HG03354 (cell line): ENCODE data around the gene TAB2.

ENCODE experiments used
- ATAC-seq: cut with Tn5 transposase; IDR thresholded peaks from one replicate; pipeline ENCODE4 v1.9.1; 2021; ENCODE audit warnings: mild to moderate bottlenecking; ENCODE audit not compliant: unreplicated experiment, poor library complexity, severe bottlenecking

The TAB2 gene

DNA sequence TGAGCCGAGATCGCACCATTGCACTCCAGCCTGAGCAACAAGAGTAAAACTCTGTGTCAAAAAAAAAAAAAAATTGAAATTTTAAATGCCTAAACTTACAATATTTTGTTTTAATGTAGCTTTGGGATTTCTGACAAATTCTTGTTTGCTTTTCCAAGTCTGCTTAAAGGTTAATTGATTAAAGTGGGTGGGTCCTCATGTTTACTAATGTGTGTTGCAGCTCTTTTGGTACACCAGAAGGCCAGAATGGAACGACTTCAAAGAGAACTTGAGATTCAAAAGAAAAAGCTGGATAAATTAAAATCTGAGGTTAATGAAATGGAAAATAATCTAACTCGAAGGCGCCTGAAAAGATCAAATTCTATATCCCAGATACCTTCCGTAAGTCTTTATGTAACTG lies 79.9 kb downstream of the TAB2 start:
- ATAC-seq = no peak

DNA sequence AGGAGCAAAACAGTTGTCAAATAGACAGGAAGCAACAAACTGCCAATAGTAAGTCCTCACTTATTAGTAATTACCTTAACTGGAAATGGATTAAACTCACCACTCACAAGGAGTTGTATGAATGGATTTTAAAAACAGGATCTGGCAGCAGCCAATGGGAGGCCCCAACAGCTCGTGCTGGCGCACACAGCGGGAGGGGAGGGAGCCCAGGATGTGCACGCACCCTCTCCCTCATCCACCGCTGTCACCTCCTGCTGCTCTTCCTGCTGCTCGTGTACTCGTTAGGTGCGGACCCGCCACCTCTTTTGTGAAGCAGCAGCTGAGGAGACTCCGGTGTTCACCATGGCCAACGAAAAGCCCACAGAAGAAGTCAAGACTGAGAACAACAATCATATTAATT lies 82.5 kb downstream of the TAB2 start, which contains the start of gene SUMO4:
Gene SUMO4 (plus strand): TSS at position 213 of the 400 bp plus-strand sequence. CDS start 130 bp downstream, at position 343.
- no peak for ATAC-seq

- ATAC-seq = no peak
These were observed 86.0 kb downstream of the TAB2 start for GRCh38 chr6:149403534-149403933.

GRCh38 chr6:149405823-149406765 lies 88.6 kb downstream of the TAB2 start:
- ATAC-seq = no peak

- ATAC-seq = no peak
These were observed 92.1 kb downstream of the TAB2 start for GRCh38 chr6:149409617-149410016.

DNA sequence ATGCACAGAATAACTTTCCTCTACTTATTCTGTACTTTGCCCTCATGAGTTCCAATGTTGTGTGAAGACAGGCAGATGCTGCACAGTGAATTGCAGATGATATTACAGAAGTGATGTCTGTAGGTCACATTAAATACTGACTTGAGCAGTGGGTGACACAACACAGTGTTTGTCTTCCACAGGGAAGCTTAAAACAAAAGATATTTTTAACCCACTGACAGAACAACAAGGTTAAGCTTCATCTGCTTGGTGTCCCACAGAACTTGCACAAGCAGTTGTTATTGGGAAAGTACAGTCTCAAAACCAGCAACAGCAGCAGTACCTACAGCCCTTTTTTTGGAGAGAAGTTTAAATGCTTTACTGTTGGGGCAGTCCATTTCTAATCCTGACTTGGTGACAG lies 93.0 kb downstream of the TAB2 start:
- no peak for ATAC-seq

DNA sequence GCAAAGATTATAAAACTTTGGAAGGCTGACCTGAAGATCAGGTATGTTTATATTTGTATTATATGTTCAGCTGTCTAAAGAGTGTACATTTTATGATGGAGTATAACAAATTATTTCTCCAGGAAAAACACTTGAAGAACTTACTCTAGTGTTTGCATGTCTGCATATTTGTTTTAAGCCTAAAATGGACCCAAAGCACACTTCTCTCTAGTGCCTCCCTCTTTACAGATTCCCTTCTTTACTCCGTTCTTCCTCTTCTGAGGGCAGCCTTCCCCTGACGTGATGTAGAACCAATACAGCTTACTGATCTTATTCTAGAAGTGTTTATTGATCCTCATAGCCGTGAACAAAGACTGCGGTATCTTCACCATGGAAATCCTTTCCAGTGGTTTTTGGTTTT lies 96.5 kb downstream of the TAB2 start:
- no peak for ATAC-seq

- ATAC-seq = no peak
These were observed 97.3 kb downstream of the TAB2 start for GRCh38 chr6:149414821-149415220.

DNA sequence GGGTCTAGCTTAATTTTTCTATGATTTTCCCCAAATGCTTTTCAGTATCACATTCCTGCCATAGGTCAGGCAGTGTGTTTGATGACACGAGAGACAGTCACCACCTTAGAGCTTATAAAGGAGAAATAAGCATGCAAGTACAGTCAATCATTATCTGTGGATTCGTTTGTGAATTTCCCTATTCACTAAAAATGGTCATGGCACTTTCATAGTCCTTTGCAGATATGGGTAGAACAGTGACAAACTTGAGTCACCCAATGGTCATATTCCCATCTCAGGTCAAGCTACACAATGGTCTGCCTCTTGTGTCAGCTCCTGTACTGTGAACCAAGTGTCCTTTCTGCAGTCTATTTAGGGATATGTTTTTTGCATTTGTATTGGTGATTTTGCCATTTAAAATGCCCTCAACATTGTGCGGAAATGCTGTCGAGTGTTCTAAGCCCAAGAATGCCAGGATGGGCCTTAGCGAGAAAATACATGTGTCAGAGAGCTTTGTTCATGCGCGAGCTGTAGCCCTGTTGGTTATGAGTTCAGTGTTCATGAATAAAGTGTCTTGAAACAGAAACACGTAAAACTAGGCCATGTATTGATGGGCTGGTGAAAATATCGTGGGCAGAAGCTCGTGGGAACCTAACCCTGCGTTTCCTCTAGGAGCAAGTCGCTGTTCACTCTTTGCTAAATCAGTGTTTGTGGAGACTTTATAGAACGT lies 102.3 kb downstream of the TAB2 start:
- ATAC-seq = no peak

DNA sequence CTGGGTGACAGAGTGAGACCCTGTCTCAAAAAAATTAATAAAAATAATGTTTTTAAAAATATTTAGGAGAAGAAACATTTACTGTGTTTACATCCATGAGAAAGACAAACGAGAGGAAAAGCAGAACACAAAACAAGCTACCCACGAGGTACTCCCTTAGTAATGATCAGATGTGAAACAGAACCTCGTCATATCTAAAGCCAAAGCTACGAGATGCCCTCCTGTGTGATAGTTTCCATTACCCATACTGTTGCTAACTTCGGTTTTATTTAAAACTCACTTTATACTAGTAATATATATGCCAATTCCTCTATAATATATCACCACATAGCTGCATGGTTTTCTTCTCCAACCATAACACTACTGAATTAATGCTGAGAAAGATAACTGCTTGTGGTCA lies 103.6 kb downstream of the TAB2 start:
- no peak for ATAC-seq

DNA sequence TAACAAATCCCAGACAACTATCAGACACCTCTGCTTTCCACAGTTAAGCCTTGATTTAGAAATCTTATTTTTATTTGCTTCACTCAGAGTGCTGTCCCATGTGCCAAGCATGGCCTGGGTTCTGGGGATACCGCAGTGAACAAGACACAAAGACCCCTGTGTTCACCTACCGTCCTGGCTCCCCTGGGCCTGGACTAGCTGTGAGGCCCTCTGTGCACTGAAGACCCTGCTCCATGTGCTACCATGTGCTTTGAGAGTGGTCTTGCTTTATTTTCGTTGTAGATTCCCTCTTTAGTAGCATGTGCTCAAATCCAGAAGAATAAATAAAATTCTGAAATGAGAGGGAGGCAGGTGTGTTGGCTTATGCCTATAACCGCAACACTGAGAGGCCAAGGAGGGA lies 105.1 kb downstream of the TAB2 start:
- ATAC-seq = no peak

DNA sequence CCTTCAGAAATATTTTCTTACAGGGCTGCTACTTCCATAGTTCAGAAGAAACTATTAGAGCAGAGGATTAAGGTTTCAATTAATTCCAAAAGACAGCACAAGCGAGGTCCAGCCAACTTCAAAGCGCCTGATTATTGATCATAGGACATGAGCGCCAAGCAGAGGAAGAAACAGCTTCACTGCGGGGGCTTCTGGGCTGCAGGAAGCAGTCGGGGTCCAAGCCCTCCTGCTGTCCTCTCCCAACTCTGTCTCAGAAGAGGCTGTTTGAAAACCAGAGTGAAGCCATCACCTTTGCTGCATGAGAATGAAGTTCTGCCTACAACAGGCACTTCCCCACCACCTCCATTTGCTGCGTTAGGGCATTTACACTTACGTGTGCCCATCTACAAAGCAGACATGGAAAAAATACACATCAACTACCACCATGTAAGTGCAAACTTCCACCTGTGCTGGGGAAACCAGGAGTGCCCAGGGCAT lies 106.5 kb downstream of the TAB2 start:
- ATAC-seq = no peak

DNA sequence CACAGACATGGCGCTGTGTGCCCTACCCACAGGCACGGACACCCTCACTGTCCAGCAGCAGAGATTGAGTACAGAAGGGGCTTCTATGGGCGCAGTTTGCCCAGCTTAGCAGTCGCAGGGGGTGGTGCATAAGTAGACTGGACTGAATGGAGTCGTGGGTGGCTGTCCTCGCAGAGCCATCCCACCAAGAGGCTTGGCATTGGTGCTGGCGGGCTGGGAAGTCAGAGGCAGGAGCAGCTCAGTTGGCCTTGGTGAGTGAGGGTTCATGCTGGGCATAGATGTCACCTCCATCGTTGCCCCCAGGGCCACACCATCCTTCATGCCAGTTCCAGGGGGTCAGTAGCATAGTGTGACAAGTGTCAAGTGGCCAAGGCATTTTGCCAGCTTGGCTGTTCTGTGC lies 107.7 kb downstream of the TAB2 start:
- ATAC-seq = no peak

DNA sequence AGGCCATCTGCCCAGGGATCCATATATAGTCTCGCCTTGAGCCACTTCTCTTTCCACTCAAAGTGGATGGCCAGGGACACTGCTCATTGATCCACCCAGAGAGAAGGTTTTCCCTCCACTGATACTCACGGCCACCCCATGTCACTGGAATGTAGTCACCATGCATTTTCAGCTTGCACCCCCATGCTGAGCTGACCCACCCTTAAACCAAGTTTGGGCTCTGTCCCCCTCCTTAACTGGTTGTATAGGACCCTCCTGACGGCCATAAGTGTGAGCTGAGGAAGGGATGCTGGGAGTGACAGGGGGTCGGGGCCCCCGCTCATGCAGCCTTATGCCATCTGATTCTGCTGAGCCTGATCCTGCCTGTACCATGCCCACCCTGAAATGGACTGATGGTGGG lies 108.2 kb downstream of the TAB2 start:
- no peak for ATAC-seq

GRCh38 chr6:149428606-149429005 lies 111.1 kb downstream of the TAB2 start:
- ATAC-seq = no peak

GRCh38 chr6:149429427-149430360 lies 112.2 kb downstream of the TAB2 start:
- ATAC-seq = no peak

DNA sequence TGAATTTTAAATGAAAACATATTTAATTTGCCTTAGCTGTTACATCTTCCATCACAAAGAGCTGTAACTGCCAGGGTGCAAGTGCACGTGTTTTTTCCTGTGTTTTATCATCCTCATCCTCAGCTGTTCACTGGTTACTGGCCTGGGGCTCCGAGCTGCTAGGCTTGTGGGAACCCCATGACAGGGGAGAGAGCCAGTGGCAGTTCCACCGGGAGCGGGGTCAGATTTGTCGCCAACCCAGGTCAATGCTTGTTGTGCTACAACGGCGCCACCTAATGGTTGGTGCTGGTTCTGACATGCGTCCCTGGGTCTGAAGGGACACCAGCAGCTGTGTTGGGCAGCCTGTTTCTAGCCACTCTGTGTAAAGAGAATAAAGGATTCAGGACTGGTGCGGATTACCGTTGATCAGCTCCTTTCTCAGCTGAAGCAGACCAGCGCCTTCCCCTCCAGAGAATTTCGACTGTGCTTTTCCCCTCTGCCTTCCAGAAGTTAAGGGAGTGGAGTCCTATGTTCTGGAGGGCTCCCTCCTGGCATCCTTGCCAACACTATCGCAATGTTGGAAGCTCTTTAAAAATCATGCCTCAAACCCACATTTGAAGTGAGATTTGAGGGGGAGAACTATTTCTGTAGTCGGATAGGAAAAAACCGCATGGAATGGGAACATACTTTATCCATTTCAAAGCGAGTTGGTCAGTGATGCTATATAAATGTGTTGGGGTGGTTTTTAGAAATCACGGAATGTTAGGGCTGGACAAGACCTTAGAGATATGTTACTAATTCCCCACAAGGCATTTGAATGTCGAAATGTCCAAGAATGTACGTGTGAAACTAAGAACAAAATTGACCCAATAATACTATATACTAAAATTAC lies 114.6 kb downstream of the TAB2 start:
- ATAC-seq = peak; percentile 94

- ATAC-seq = no peak
These were observed 115.9 kb downstream of the TAB2 start for GRCh38 chr6:149433405-149433804.

- no peak for ATAC-seq
These were observed 116.4 kb downstream of the TAB2 start for GRCh38 chr6:149433881-149434280.
